ENCODE measurements around the gene CYS1. TPM values are rescaled to one million over a fixed set of nuclear protein-coding genes. Genes with fewer than 3 reads are reported as not detected.

CYS1 gene
- total RNA-seq, 1 donor from 2014 or later, result 7.3 TPM

DNA sequence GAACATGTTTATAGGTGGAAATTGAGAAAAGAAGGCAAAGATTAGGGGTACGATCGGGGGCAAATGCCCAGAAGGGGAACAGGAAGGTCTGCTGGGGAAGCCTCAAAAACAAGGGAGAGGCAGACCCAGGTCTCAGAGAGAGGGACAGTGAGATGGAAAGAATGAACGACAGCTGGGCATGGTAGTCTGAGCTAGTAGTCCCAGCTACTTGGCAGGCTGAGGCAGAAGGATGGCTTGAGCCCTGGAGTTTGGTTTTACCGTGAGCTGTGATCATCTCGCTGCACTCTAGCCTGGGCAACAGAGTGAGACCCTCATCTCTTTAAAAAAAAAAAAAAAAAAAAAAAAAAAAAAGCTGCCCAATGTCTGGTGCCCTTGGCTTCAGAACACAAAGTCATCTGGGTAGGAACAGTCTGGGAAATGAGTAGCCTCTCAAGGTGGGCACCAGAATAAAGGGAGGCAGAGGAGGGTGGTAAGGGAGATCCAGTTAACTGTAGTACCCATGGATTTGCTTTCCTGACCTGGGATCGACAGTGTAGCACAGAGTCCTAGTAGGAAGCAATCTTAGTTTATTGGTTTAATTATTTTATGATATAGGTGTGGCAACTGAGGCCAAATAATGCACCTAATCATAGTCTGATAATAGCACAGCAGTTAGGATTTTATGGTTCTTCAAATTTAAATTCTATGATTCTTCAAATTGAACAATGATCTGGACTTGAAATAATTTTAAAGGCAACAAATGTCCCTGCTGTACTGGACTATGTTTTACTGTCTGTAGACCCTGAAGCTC lies 45.8 kb upstream of the CYS1 start:
- TF ChIP-seq, protein P1, sequence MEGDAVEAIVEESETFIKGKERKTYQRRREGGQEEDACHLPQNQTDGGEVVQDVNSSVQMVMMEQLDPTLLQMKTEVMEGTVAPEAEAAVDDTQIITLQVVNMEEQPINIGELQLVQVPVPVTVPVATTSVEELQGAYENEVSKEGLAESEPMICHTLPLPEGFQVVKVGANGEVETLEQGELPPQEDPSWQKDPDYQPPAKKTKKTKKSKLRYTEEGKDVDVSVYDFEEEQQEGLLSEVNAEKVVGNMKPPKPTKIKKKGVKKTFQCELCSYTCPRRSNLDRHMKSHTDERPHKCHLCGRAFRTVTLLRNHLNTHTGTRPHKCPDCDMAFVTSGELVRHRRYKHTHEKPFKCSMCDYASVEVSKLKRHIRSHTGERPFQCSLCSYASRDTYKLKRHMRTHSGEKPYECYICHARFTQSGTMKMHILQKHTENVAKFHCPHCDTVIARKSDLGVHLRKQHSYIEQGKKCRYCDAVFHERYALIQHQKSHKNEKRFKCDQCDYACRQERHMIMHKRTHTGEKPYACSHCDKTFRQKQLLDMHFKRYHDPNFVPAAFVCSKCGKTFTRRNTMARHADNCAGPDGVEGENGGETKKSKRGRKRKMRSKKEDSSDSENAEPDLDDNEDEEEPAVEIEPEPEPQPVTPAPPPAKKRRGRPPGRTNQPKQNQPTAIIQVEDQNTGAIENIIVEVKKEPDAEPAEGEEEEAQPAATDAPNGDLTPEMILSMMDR (IDR thresholded peaks at IDR 0.05; ENCODE audit: unreplicated experiment), result no peak
- DNase-seq (ENCODE audit: low spot score), result no peak
- Mint-ChIP-seq H3K4me3 (ENCODE audit: unreplicated experiment) (no peak overlapping the region), H3K27ac (ENCODE audit: unreplicated experiment) (peak overlapping the region; percentile 10), H3K27me3 (ENCODE audit: unreplicated experiment) (peaks cover 7% of the 10 kb centered on the region), H3K4me1 (ENCODE audit: unreplicated experiment) (peaks cover 13% of the 10 kb centered on the region), H3K36me3 (ENCODE audit: low read depth, unreplicated experiment) (peaks cover 5% of the 10 kb centered on the region), H3K9me3 (ENCODE audit: unreplicated experiment) (no peaks in the 10 kb centered on the region)

DNA sequence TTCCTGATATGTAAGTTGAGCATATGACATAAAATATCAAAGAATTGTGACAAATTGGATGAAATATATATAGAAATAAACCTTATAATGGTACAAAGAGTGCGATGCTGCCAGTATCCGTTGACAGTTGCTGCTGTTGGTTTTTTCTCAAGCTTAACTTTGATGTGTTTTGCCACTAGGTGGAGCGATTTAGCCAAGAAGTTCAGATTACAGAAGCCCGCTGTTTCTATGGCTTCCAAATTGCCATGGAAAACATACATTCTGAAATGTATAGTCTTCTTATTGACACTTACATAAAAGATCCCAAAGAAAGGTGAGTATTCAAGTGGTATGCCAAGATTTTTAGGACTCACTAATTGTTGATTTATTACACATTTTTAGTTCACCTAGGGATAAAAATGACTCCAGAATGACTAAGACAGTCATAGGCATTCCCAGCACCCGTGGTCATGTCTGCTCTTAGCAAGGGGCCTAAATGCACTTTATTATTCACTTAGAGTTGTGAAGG lies 44.4 kb upstream of the CYS1 start:
- Mint-ChIP-seq H3K4me3 (ENCODE audit: unreplicated experiment) (peak overlapping the region; percentile 76), H3K9me3 (ENCODE audit: unreplicated experiment) (no peaks in the 10 kb centered on the region), H3K27ac (ENCODE audit: unreplicated experiment) (peak overlapping the region; percentile 79), H3K36me3 (ENCODE audit: low read depth, unreplicated experiment) (peaks cover 5% of the 10 kb centered on the region), H3K27me3 (ENCODE audit: unreplicated experiment) (peaks cover 7% of the 10 kb centered on the region), H3K4me1 (ENCODE audit: unreplicated experiment) (peaks cover 17% of the 10 kb centered on the region)
- TF ChIP-seq, protein P1 (IDR thresholded peaks at IDR 0.05; ENCODE audit: unreplicated experiment), result peak; percentile 74
- peak; percentile 51 for DNase-seq (ENCODE audit: low spot score)

DNA sequence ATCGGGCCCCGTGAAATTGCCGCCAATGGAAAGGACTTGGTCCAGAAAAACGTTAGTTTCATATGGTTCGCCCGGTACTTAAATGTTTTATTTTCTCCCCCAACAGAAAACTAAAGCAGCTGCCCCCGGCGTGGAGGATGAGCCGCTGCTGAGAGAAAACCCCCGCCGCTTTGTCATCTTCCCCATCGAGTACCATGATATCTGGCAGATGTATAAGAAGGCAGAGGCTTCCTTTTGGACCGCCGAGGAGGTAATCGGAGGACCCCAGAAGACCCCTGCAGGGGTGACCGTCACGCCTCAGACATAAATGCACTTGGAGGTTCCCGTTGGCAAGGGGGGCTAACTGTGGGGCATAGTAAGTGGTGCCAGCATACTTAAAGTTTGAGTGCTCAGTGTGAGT lies 43.1 kb upstream of the CYS1 start:
- Mint-ChIP-seq H3K4me1 (ENCODE audit: unreplicated experiment) (peaks cover 18% of the 10 kb centered on the region), H3K4me3 (ENCODE audit: unreplicated experiment) (peak overlapping the region; percentile 92), H3K36me3 (ENCODE audit: low read depth, unreplicated experiment) (peaks cover 5% of the 10 kb centered on the region), H3K9me3 (ENCODE audit: unreplicated experiment) (no peaks in the 10 kb centered on the region), H3K27ac (ENCODE audit: unreplicated experiment) (no peak overlapping the region), H3K27me3 (ENCODE audit: unreplicated experiment) (peaks cover 7% of the 10 kb centered on the region)
- DNase-seq (ENCODE audit: low spot score), result no peak
- TF ChIP-seq, protein P1 (IDR thresholded peaks at IDR 0.05; ENCODE audit: unreplicated experiment), result no peak

DNA sequence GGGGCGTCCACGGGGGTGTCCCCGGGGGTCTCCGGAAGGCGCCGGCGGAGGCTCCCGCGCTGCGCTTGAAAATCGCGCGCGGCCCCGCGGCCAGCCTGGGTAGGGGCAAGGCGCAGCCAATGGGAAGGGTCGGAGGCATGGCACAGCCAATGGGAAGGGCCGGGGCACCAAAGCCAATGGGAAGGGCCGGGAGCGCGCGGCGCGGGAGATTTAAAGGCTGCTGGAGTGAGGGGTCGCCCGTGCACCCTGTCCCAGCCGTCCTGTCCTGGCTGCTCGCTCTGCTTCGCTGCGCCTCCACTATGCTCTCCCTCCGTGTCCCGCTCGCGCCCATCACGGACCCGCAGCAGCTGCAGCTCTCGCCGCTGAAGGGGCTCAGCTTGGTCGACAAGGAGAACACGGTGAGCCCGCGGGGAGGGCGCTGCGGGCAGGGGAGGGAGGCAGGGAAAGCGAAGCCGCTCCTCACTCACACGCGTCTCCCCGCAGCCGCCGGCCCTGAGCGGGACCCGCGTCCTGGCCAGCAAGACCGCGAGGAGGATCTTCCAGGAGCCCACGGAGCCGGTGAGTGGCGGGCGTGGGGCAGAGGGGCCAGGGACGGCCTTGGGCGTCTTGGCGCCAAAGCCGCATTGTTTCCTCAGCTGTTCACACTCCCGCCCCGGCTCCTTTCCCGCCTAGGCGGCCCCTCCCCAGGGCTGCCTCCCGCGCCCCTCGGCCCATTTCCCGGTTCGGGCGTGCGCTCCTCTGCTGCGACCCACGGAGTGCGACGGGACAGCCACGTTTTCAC lies 42.5 kb upstream of the CYS1 start, which contains the start of gene RRM2:
Gene RRM2 (plus strand): TSS at position 240 of the 781 bp plus-strand sequence. CDS start 60 bp downstream, at position 300.
- TF ChIP-seq, protein P1 (IDR thresholded peaks at IDR 0.05; ENCODE audit: unreplicated experiment), result no peak
- H3K36me3 Mint-ChIP-seq (ENCODE audit: low read depth, unreplicated experiment), result peaks cover 5% of the 10 kb centered on the region
- no peaks in the 10 kb centered on the region for H3K9me3 Mint-ChIP-seq (ENCODE audit: unreplicated experiment)
- peaks cover 20% of the 10 kb centered on the region for H3K4me1 Mint-ChIP-seq (ENCODE audit: unreplicated experiment)
- H3K27me3 Mint-ChIP-seq (ENCODE audit: unreplicated experiment), result peaks cover 7% of the 10 kb centered on the region
- DNase-seq (ENCODE audit: low spot score), result peak; percentile 92
- H3K27ac Mint-ChIP-seq (ENCODE audit: unreplicated experiment), result no peak within 1 kb of the TSS
- H3K4me3 Mint-ChIP-seq (ENCODE audit: unreplicated experiment), result peak within 1 kb of the TSS; percentile 92

All from endothelial cell (in vitro differentiated cells).